Fibroblast of the conjunctiva (primary cell): ENCODE results near the gene LRRC10B.

Experiments
- DNase-seq: peaks from one replicate; pipeline ENCODE4 v3.0.0-alpha.2; 2010; ENCODE audit warnings: low read depth

The LRRC10B gene

GRCh38 chr11:61486779-61487178, 21.8 kb upstream of the LRRC10B start:
- DNase-seq, result no peak

GRCh38 chr11:61487342-61488025, 21.1 kb upstream of the LRRC10B start:
- no peak for DNase-seq

- DNase-seq, result no peak
Observed at GRCh38 chr11:61488651-61489291, 19.8 kb upstream of the LRRC10B start.

- DNase-seq, result peak; percentile 27
Observed at GRCh38 chr11:61489833-61490721, 18.5 kb upstream of the LRRC10B start.

- no peak for DNase-seq
Observed at GRCh38 chr11:61491736-61492395, 16.7 kb upstream of the LRRC10B start.

- DNase-seq, result no peak
Observed at GRCh38 chr11:61494381-61494961, 14.1 kb upstream of the LRRC10B start.

GRCh38 chr11:61495801-61496601, 12.5 kb upstream of the LRRC10B start:
- no peak for DNase-seq

- DNase-seq, result no peak
Observed at GRCh38 chr11:61496602-61497400, 11.7 kb upstream of the LRRC10B start.

- no peak for DNase-seq
Observed at GRCh38 chr11:61497473-61497872, 11.1 kb upstream of the LRRC10B start.

- no peak for DNase-seq
Observed at GRCh38 chr11:61497876-61498275, 10.7 kb upstream of the LRRC10B start.

- DNase-seq, result no peak
Observed at GRCh38 chr11:61498767-61499341, 9.7 kb upstream of the LRRC10B start.

- no peak for DNase-seq
Observed at GRCh38 chr11:61499816-61500491, 8.6 kb upstream of the LRRC10B start.

- DNase-seq, result no peak
Observed at GRCh38 chr11:61502522-61502921, 6.0 kb upstream of the LRRC10B start.

- no peak for DNase-seq
Observed at GRCh38 chr11:61503135-61503770, 5.3 kb upstream of the LRRC10B start.

GRCh38 chr11:61505106-61505505, 3.4 kb upstream of the LRRC10B start:
- DNase-seq, result no peak

GRCh38 chr11:61505640-61506155, 2.9 kb upstream of the LRRC10B start:
- DNase-seq, result no peak

- no peak for DNase-seq
Observed at GRCh38 chr11:61507012-61507768, 1.4 kb upstream of the LRRC10B start.
